Measurements from ENCODE around the gene SPIB. TPM values are rescaled to one million over a fixed set of nuclear protein-coding genes. Genes with fewer than 3 reads are reported as not detected.

SPIB gene
- total RNA-seq, 4 donors from 2014 or later = 0.66 to 3.5 (median 0.90) TPM; not detected in 1

DNA sequence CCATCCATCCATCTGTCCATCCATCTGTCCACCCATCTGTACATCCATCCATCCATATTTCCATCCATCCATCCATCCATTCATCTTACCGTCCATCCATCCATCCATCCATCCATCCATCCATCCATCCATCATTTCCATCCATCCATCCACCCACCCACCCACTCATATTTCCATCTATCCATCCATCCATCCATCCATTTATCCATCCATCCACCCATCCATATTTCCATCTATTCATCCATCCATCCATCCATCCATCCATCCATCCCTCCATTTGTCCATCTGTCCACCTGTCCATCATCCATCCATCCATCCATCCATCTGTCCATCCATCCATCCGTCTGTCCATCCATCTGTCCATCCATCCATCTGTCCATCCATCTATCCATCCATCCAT, 37.3 kb downstream of the SPIB start:
- 80 to 87% methylated on average over 2 of the region's 2 CpGs for WGBS, 2 donors
- H3K27ac ChIP-seq = no peak overlapping the region
- H3K27me3 ChIP-seq = peaks cover 0 to 49% of the 10 kb centered on the region in 2 donors
- TF ChIP-seq, protein P1, sequence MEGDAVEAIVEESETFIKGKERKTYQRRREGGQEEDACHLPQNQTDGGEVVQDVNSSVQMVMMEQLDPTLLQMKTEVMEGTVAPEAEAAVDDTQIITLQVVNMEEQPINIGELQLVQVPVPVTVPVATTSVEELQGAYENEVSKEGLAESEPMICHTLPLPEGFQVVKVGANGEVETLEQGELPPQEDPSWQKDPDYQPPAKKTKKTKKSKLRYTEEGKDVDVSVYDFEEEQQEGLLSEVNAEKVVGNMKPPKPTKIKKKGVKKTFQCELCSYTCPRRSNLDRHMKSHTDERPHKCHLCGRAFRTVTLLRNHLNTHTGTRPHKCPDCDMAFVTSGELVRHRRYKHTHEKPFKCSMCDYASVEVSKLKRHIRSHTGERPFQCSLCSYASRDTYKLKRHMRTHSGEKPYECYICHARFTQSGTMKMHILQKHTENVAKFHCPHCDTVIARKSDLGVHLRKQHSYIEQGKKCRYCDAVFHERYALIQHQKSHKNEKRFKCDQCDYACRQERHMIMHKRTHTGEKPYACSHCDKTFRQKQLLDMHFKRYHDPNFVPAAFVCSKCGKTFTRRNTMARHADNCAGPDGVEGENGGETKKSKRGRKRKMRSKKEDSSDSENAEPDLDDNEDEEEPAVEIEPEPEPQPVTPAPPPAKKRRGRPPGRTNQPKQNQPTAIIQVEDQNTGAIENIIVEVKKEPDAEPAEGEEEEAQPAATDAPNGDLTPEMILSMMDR (IDR thresholded peaks at IDR 0.05) = no peak
- TF ChIP-seq EP300 (IDR thresholded peaks at IDR 0.05) = no peak
- no peak for TF ChIP-seq POLR2A (IDR thresholded peaks at IDR 0.05)
- H3K36me3 ChIP-seq = no peaks in the 10 kb centered on the region
- no peaks in the 10 kb centered on the region for H3K4me1 ChIP-seq
- no peaks in the 10 kb centered on the region for H3K9me3 ChIP-seq
- H3K4me3 ChIP-seq = no peak overlapping the region
- no peak for DNase-seq (ENCODE audit: low spot score in 2 of 2)

DNA sequence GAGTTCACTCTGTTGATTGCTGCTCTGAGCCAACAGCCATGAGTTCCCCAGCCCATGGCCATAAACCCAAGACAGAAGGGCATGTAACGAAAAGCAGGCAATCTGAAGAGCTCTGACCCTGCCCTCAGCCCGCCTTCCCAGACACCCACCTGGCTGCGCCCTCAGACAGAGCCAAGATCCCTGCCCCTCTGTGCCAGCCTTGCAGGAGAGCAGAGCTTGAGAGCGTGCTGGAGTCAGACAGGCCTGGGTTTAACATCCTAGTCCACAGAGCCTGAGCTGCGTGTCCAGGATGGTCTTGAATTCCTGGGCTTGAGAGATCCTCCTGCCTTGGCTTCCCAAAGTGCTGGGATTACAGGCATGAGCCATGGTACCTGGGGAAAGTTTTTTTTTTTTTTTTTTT, 38.6 kb downstream of the SPIB start:
- Histone ChIP-seq H3K27ac (no peak overlapping the region), H3K36me3 (no peaks in the 10 kb centered on the region), H3K9me3 (no peaks in the 10 kb centered on the region), H3K27me3 (peaks cover 0 to 53% of the 10 kb centered on the region in 2 donors), H3K4me1 (no peaks in the 10 kb centered on the region), H3K4me3 (no peak overlapping the region)
- DNase-seq (ENCODE audit: low spot score in 2 of 2) = no peak
- TF ChIP-seq POLR2A (IDR thresholded peaks at IDR 0.05) (no peak), EP300 (IDR thresholded peaks at IDR 0.05) (no peak)
- TF ChIP-seq, protein P1 (IDR thresholded peaks at IDR 0.05) = no peak
- WGBS, 2 donors = 85 to 89% methylated on average over 5 of the region's 5 CpGs

DNA sequence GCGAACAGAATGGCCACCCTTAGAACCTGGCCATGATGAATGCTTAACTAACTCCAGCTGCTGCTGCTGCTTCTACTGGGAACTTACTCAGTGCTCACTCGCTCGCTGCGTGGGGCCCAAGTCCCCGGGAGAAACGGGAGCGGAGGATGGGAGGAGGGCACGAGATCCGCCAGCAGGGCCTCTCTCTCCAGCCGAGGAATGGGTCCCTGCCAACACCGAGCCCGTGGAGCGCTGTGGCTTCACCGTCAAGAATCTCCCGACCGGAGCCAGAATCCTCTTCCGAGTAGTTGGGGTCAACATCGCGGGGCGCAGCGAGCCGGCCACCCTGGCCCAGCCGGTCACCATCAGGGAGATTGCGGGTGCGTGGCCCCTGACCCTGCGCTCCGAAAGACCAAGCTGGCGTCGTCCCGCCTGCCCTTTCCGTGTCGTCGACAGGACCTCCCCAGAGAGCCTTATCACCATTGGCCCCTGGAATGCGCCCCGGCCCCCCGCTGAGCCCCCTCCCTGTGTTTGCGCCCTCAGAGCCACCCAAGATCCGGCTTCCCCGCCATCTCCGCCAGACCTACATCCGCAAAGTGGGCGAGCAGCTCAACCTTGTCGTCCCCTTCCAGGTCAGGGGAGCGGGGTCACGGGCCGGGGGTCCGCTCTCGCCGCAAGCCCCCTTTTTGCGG, 39.8 kb downstream of the SPIB start:
- Histone ChIP-seq H3K4me1 (no peaks in the 10 kb centered on the region), H3K36me3 (no peaks in the 10 kb centered on the region), H3K4me3 (no peak overlapping the region), H3K27me3 (peaks cover 0 to 47% of the 10 kb centered on the region in 2 donors), H3K27ac (no peak overlapping the region), H3K9me3 (no peaks in the 10 kb centered on the region)
- no peak for TF ChIP-seq POLR2A (IDR thresholded peaks at IDR 0.05)
- TF ChIP-seq, protein P1 (IDR thresholded peaks at IDR 0.05) = no peak
- no peak for TF ChIP-seq EP300 (IDR thresholded peaks at IDR 0.05)
- WGBS, 2 donors = 36 to 53% methylated on average over 42 to 50 of the region's 50 CpGs
- DNase-seq (ENCODE audit: low spot score in 2 of 2) = no peak

DNA sequence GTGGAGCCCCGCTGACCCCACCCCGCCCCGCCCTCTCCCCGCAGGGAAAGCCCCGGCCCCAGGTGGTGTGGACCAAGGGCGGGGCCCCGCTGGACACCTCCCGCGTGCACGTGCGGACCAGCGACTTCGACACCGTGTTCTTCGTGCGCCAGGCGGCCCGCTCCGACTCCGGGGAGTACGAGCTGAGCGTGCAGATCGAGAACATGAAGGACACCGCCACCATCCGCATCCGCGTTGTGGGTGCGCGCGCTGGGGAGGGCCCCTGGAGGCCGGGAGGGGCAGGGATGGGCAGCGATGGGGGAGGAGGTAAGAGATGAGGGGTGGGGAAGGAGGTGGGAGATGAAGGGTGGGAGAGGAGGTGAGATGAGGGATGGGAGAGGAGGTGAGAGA, 40.3 kb downstream of the SPIB start:
- Histone ChIP-seq H3K36me3 (no peaks in the 10 kb centered on the region), H3K4me1 (no peaks in the 10 kb centered on the region), H3K27me3 (peaks cover 0 to 47% of the 10 kb centered on the region in 2 donors), H3K9me3 (no peaks in the 10 kb centered on the region), H3K4me3 (no peak overlapping the region), H3K27ac (no peak overlapping the region)
- WGBS, 2 donors = 51 to 73% methylated on average over 17 to 27 of the region's 32 CpGs
- DNase-seq (ENCODE audit: low spot score in 2 of 2) = no peak
- TF ChIP-seq, protein P1 (IDR thresholded peaks at IDR 0.05) = no peak
- no peak for TF ChIP-seq EP300 (IDR thresholded peaks at IDR 0.05)
- no peak for TF ChIP-seq POLR2A (IDR thresholded peaks at IDR 0.05)

DNA sequence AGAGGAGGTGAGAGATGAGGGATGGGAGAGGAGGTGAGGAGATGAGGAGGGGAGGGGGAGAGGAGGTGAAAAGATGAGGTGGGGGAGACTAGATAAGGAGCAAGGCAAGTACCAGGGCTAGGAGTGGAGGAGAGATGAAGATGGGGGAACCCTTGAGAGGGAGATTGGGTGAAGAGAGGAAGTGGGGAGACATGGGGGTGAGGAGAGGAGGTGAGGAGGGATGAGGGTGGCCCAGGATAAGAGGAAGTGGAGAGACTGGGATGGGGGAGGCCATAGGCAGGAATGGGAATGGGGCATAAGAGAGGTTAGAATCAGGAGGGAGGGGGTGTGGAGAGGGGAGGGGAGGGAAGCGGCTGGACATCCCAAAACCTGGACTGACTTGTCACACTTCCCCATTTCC, 40.9 kb downstream of the SPIB start:
- no peak overlapping the region for H3K4me3 ChIP-seq
- WGBS, 2 donors = 53 to 58% methylated on average over 1 of the region's 1 CpG
- H3K27ac ChIP-seq = no peak overlapping the region
- no peaks in the 10 kb centered on the region for H3K36me3 ChIP-seq
- H3K9me3 ChIP-seq = no peaks in the 10 kb centered on the region
- H3K27me3 ChIP-seq = peaks cover 0 to 52% of the 10 kb centered on the region in 2 donors
- no peak for DNase-seq (ENCODE audit: low spot score in 2 of 2)
- no peaks in the 10 kb centered on the region for H3K4me1 ChIP-seq
- TF ChIP-seq, protein P1 (IDR thresholded peaks at IDR 0.05) = no peak
- TF ChIP-seq POLR2A (IDR thresholded peaks at IDR 0.05) = no peak
- TF ChIP-seq EP300 (IDR thresholded peaks at IDR 0.05) = no peak
